ENCODE results near the gene TACR2.

DNA sequence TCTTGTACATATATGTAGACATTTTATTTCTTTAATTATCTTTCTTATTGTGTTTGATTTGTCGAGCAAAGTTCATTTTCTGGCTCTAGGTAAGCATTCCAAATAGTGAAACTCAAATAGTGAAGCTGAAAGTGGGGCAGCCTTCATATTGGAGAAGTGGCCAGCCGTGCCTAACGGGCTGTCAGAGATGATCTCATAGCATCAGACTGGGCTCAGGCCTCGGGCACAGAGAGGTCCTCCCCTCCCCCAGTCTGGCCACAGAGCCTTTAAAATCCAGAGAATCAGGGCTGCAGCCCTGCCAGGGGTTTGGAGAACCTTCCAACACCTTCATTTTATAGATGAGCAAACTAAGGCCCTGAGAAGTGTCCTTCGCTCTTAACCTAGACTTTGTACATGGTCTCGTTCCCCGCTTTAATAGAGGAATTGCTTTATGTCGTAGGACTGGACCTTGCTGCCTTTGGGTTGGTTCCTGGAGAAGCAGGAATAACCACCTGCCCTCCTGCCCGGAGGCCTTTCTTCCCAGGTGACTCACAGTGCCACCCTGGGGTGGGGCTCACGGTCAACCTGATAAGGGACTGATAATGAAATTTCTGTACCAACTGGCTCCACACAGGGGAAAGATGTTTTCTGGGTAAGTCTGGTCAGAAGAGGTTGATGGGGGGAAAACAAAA is 41.8 kb upstream of the TACR2 start:
- TF ChIP-seq, protein P1, sequence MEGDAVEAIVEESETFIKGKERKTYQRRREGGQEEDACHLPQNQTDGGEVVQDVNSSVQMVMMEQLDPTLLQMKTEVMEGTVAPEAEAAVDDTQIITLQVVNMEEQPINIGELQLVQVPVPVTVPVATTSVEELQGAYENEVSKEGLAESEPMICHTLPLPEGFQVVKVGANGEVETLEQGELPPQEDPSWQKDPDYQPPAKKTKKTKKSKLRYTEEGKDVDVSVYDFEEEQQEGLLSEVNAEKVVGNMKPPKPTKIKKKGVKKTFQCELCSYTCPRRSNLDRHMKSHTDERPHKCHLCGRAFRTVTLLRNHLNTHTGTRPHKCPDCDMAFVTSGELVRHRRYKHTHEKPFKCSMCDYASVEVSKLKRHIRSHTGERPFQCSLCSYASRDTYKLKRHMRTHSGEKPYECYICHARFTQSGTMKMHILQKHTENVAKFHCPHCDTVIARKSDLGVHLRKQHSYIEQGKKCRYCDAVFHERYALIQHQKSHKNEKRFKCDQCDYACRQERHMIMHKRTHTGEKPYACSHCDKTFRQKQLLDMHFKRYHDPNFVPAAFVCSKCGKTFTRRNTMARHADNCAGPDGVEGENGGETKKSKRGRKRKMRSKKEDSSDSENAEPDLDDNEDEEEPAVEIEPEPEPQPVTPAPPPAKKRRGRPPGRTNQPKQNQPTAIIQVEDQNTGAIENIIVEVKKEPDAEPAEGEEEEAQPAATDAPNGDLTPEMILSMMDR (IDR thresholded peaks at IDR 0.05), result no peak
- TF ChIP-seq RAD21 (conservative IDR thresholded peaks at IDR 0.05 in 1 of 2, IDR thresholded peaks at IDR 0.05 in 1 of 2), result no peak
- TF ChIP-seq, protein P2, sequence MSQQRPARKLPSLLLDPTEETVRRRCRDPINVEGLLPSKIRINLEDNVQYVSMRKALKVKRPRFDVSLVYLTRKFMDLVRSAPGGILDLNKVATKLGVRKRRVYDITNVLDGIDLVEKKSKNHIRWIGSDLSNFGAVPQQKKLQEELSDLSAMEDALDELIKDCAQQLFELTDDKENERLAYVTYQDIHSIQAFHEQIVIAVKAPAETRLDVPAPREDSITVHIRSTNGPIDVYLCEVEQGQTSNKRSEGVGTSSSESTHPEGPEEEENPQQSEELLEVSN (IDR thresholded peaks at IDR 0.05; ENCODE audit: borderline replicate concordance, low read depth), result no peak
- no peak for TF ChIP-seq MAFK (IDR thresholded peaks at IDR 0.05; ENCODE audit: partially characterized antibody)
- TF ChIP-seq EP300 (IDR thresholded peaks at IDR 0.05), result no peak
- no peak for TF ChIP-seq CHD2 (IDR thresholded peaks at IDR 0.05; ENCODE audit: low read length, partially characterized antibody)
- no peak for TF ChIP-seq MYC (IDR thresholded peaks at IDR 0.05; ENCODE audit: borderline replicate concordance, low read length)
- no peak for TF ChIP-seq BHLHE40 (IDR thresholded peaks at IDR 0.05; ENCODE audit: low read depth, low read length)
